Stimulated activated CD8-positive, alpha-beta memory T cell treated with anti-CD3 and anti-CD28 coated beads, Interleukin-7, amount 100 ng/mL, for 1 hour (primary cell): ENCODE measurements around the gene YWHAE.
A peak's percentile ranks its signal among the peaks of the same experiment; 100 is the strongest.
"Not testable (repeated sequence)": the region's sequence is repeated elsewhere in the genome, so short reads cannot be mapped to it uniquely, and the experiment has no call there.

Experiments used
- DNase-seq, 2 donors: peaks; one replicate each; pipeline ENCODE4 v3.0.0-alpha.2; 2020; ENCODE audit warnings: low read depth in 2 of 2

YWHAE gene

DNA sequence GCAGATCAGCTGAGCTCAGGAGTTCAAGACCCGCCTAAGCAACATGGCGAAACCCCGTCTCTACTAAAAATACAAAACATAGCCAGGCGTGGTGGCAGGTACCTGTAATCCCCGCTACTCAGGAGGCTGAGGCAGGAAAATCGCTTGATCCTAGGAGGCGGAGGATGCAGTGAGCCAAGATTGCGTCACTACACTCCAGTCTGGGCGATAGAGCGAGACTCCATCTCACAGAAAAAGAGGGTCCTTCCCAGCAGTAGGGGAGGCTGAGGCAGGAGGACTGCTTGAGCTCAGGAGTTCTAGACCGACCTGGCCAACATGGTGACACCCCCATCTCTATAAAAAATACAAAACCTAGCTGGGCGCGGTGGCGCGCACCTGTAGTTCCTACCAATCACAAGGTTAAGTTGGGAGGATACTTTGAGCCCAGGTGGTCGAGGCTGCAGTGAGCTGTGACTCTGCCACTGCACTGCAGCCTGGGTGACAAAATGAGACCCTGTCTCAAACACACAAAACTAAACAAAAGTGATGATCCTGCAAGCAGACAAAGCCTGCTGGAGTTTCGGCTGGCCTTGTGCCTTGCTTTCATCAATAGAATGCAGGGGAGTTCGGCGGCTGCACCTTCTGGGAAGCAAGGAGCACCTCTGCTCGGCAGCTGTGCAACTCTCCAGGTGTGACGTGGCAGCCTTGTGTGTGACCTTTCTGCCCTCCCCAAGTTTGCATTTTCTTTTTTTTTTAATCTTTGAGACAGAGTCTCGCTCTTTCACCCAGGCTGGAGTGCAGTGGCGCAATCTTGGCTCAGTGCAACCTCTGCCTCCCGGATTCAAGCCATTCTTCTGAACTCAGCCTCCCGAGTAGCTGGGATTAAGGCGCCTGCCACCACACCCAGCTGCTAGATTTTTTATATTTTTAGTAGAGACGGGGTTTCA, 12.4 kb upstream of the YWHAE start:
- no peak for DNase-seq

DNA sequence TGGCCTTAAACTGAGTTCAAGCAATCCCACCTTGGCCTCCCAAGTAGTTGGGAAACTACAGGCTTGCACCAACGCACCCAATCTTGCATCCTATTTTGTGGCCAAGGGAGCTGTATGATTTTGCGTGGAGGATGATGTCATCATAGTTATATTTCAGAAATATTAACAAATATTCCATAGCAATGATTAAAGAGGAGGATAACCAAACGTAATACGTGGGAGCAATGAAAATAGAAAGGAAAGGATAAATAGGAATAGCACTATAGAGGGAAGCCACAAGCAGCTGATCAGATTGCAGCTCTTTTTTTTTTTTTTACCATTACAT, 2.2 kb upstream of the YWHAE start:
- no peak for DNase-seq

DNA sequence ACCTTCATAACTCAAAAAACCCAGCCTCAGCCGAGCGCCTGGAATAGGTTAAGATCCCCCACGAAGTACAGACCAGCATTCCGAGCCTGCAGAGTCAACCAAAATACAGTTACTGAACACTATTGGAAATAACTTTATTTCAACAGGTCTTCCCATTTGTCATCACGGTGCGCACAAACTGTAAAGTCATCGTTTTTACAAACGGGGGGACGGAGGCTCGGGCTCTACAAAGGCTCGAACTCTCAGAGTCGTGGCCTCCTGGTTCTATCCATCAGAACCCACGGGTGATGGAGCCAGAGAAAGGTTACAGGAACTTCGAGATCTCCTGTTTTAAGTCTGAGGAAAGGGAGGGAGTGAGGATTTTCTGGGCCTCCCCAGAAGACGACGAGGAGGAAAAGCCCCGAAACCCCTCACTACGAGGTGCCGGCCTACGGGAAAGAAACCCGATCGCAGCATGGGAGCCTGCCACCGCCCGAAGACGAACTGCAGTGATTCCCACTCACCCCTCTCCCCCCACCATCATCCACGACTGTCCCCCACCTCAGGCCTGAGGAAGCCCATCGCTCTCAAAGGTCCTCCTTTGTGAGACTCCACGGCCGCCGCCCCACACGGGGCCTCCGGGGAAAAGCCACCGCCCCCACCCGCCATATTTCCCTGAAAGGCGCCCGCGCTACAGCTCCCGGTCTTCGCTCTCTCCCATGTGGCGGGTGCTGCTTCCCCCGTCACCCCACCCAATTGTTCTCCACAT, 917 bp downstream of the YWHAE start:
- peak in 1 of 2 donors; percentile 33 for DNase-seq

DNA sequence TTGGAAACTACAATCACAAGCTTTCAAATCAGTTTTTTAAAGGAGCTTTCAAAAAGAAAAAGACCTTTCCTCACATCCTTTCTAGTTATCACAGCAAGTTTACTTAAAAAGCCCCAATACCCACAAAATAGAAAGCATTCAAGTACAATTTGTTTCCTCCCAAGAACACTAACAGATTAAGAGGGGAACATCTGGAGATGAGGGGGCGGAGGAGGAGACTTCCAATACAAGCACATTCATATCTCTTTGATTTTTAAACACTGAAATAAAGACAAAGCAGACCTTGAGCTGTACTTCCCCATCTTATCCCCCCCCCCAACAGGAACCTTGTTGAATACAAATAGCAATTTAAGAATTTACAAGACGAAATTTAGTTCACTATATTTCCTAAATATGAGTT, 2.0 kb downstream of the YWHAE start:
- no peak for DNase-seq

DNA sequence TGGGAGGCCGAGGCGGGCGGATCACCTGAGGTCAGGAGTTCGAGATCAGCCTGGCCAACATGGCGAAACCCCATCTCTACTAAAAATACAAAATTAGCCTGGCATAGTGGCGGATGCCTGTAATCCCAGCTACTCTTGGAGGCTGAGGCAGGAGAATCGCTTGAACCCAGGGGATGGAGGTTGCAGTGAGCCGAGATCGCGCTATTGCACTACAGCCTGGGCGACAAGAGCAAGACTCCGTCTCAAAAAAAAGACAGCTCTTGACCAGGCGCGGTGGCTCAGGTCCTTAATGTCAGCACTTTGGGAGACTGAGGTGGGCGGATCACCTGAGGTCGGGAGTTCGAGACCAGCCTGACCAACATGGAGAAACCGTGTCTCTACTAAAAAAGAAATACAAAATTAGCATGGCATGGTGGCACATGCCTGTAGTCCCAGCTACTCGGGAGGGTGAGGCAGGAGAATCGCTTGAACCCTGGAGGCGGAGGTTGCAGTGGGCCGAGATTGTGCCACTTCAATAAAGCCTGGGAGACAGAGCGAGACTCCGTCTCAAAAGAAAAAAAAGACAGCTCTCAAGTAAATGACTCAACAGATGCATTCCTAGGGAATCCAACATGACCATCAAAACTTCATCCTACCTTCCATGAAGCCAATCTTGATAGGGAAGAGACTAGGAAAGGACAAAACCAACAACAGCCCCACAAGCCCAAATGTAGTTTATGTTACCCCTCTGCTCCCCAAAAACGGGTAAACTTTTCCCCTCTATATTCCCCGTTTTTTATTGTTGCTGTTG, 4.0 kb downstream of the YWHAE start:
- not testable (repeated sequence) for DNase-seq

DNA sequence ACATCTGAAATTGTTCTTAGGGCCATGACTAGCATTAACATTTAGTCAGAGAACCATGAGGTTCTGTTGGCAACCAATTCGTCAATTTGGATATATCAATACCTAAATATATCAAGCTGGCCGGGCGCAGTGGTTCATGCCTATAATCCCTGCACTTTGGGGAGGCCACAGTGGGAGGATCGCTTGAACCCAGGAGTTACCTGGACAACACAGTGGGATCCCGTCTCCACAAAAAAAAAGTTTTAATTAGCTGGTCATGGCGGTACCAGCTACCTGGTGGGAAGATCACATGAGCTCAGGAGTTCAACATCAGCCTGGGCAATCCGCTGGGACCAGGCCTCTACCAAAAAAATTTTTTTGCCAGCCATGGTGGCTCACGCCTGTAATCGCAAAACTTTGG, 8.4 kb downstream of the YWHAE start:
- DNase-seq, result no peak

DNA sequence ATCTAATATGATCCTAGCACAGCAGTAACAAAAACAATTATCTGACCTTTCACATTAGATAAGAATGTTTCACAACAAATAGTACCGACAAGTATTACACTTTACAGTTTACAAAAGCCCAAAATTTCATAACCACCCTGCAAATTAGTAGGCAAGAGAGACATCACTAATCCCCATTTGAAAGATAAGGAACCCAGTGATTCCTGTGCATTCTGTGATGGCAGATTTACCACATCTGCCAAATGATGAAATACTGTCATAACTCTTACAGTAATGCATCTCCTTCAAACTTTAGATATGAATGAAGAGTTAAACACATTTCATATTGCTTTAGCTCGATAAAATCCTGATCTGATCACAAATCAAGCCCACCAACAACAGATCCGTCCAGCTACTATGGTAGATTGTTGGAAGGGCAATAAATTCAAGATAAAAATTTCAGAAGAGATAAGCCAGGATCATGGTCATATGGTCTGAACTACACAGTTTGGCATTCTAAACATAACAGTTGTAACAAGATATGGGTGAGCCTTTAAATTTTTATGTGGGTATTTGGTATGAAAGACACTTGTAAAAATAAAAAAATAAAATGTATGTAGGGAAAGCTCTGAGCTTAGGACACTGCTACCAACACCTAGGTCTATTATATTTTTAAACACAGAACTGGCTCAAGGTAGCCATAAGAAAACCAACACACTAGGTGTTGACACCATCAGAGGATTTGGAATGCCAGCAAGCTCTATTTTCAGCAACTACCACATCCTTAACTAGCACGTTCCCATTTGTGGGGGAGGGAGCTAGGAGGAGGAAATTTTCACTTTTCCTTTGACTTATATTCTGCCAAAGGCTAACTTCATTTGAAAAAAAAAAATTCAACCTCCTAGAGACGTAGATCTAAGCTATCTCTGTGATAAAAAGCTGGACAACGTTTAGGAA, 9.3 kb downstream of the YWHAE start:
- no peak for DNase-seq

DNA sequence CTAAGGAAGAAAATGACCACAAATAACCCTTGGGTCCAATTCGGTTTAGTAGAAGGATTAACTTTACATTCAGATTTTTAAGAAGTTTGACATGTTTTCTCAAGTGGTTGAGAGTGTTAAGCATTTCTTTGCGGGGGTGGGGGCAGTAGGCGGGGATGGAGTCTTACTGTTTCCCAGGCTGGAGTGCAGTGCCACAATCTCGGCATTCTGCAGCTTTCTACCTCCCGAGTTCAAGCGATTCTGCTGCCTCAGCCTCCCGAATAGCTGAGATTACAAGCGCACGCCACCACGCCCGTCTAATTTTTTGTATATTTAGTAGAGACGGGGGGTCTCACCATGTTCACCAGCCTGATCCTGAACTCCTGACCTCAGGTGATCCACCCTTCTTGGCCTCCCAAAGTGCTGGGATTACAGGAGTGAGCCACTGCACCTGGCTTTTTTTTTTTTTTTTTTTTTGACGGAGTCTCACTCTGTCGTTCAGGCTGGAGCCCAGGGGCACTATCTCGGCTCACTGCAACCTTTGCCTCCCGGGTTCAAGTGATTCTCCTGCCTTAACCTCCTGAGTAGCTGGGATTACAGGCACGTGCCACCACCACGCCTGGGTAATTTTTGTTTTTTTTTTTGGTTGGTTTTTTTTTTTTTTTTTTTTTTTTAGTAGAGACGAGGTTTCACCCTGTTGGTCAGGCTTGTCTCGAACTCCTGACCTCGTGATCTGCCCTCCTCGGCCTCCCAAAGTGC, 12.4 kb downstream of the YWHAE start:
- not testable (repeated sequence) for DNase-seq

DNA sequence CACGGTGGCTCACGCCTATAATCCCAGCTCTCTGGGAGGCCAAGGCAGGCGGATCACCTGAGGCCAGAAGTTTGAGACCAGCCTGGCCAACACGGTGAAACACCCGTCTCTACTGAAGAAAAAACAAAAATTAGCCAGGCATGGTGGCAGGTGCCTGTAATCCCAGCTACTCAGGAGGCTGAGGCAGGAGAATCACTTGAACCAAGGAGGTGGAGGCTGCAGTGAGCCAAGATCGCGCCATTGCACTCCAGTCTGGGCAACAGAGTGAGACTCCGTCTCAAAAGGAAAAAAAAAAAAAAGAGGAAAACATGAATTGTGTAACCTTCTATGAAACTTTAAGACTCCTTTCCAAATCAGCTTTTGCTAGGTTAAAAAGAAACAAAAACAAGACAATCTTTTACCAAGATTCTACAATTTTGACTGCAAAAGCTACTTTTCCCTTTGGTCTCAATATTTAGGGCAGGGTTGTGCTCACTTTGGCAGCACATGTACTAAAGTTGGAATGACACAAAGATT, 13.3 kb downstream of the YWHAE start:
- not testable (repeated sequence) for DNase-seq

DNA sequence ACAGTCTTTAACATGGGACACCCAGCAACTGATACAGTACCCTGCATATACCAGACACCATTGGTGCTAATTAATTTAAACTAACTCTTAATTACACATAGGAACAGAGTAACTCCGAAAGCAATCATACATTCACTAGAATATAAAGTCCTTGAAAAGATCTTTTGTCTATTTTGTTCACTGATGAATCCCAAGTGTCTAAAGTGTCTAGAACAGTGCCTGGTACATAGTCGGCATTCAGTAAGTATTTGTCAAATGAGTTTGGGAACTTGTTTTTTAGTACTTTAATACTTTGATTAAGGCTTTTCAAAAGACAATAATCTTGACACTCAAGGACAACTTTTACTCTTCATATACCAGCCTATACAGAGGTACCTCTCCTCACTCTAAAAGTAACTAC, 13.8 kb downstream of the YWHAE start:
- DNase-seq, result no peak

DNA sequence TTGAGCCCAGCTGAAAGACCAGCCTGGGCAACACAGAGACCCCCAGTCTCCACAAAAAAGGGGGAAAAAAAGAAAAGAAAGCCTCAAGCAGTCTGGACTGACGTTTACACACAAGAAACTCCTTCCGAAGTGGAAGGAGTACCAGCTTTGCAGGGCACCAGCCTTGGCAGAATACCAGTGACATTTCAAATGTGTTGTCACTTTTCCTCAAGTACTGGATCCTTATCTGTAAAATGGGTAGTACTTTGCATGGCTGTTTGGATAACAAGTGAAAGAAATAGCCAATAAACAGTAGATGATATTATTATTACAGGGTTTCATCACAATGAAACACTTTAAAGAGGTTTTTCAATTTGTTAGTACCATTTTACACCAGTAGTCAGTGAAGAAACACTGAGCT, 14.2 kb downstream of the YWHAE start:
- DNase-seq, result no peak

DNA sequence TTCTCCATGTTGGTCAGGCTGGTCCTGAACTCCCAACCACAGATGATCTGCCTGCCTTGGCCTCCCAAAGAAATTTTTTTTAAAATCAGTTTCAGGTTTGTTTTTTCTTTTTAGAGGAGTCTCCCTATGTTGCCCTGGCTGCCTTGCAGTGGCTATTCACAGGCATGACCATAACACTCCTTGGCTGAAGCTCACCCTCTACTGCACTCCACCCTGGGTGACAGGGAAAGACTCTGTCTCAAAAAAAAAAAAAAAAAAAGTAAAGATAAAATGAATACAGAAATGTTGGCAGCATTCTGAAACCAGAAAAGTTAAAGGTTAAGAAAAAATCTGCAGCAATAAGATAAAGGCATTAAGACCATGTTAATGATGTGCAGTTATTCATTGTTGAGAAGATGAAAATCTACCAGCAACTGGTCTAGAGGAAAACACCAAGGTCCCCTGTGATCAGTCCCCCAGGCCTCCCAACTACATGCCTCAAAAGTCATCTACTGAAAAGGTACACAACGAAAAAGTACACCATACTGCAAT, 15.1 kb downstream of the YWHAE start:
- DNase-seq, result no peak

DNA sequence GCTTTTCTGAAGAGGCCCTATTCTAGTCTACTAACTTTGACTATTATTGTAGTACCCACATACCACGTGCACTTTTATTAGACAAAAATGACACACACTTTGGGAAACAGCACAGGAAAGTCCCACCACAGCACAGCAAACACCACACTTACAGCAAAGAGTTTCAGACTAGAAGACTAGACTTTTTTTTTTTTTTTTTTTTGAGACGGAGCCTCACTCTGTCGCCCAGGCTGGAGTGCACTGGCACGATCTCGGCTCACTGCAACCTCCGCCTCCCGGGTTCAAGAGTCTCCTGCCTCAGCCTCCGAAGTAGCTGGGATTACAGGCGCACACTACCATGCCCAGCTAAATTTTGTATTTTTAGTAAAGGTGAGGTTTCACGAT, 20.1 kb downstream of the YWHAE start:
- no peak for DNase-seq

DNA sequence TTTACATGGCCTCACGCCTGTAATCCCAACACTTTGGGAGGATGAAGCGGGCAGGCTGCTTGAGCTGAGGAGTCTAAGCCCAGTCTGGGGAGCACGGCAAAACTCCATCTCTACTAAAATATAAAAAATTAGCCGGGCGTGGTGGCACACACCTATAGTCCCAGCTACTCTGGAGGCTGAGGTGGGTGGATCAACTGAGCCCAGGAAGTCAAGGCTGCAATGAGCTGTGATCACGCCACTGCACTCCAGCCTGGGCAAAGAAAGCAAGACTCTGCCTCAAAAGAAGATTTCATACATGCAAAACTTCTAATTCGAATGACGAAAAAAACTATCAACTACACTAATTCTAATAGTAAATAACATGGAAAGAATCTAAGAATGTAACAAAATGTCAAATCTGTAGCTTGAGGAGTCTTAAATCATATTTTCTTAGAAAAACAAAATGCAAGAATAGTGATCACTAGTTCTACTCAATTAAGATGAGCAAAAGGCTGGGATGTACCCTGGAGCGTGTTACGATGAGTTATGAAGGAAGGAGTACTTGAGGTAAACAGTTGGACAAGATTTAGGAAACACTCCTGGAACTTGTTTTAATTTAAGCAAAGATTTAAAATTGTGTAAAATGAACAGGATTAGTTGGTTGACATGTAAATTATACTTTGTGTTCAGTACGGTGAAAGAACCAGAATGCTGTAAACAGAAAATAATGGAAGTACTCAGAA, 20.7 kb downstream of the YWHAE start:
- no peak for DNase-seq

DNA sequence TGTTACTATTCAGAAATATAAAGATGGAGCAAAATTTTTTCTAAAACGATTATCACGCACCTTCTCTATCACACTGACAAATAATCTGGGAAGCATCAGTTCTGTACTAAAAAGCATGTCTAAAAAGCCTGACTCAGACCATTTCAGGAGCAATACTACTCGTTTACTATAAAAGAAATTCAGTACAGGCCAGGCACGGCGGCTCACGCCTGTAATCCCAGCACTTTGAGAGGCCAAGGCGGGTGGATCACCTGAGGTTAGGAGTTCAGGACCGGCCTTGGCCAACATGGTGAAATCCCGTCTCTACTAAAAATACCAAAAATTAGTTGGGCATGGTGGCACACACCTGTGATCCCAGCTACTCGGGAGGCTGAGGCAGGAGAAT, 21.6 kb downstream of the YWHAE start:
- not testable (repeated sequence) for DNase-seq

DNA sequence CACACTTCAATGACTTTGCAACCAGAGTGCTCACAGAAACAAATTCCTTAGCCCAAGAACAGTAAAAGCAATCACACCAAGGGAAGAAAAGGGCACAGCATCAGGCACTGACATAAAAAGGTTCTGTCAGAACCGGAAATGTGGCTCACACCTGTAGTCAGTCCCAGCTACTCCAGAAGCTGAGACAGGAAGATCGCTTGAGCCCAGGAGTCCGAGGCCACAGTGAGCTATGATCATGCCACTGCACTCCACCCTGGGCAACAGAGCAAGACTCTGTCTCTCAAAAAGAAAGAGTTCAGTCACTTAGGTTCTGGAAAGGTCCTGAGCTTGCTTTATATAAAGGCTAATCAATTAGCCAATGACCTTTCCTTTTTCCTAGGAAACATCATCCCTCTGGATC, 22.7 kb downstream of the YWHAE start:
- no peak for DNase-seq

DNA sequence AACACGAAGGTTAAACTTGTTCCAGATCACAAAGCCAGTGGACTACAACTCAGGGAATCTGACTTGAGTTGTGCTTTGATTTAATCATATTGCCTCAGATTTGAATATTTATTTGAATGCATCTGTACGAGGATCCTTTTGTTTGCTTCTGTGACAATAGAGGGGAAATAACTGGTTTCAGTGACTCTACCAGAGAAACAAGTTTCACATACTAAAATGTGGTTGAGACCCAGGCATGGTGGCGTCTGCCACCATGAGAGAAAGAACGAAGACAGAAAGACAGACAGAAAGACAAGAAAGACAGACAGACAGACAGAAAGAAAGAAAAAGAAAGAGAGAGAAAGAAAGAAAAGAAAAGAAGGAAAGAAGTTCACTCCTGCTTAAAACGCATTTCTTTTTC, 24.0 kb downstream of the YWHAE start:
- no peak for DNase-seq

DNA sequence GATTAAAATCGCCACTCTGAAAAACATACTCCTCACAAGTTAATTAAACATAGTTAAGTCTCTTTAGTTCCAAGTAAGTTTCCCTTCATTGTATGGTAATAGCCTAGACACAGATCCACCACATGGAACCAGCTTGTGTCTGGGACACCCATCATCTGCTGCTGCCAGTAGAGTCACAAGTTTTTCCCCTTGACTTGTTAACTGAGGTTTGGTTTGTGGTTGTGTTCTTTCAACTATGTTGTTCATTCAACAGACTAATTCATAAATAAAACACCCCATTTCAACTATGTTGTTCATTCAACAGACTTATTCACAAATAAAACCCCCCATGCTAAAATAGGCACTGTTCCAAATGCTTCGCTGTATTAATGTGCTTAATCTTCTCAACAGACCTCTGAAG, 24.4 kb downstream of the YWHAE start:
- DNase-seq, result no peak

DNA sequence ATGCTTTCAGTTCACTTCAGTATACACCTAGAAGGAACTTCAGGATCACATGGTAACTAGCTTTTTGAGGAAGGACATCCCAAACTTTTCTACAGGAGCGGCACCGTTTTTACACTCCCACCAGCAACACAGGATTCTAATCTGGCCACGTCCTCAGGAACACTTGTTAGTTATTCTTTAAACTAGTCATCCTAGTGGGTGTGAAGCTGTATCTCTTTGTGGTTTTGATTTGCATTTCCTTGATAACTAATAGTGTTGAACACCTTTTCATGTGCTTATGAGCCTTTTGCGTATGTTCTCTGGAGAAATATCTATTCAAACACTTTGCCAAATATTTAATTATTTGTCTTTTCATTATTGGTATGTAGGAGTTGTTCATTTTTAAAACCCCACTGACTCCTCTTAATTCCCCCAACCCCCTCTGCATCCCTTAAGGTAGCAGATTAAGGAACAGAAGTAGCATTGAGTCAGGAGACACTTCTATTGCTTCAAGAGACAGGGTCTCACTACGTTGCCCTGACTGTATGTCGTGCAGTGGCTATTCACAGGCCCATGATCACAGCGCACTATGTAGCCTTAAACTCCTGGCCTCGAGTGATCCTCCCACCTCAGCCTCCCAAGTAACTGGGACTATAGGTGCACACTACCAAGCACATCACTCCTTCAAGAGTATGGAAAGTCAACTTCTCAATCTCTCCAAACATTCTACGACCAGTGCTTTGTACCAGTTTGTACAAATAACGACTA, 25.4 kb downstream of the YWHAE start:
- DNase-seq, result no peak
